DOHH2 (cell line): ENCODE data around the gene HOXC5.

ENCODE experiments used
- H3F3A ChIP-seq: fragments of 200-600 bp; sonication (generic), shearing (Covaris generic); 2 replicates; pipeline ENCODE4 v1.6.0; 2016; ENCODE audit warnings: antibody characterized with exemption, mild to moderate bottlenecking; ENCODE audit not compliant: control insufficient read depth, insufficient read depth
- H3K27ac ChIP-seq: fragments of 200-600 bp; sonication (generic); 2 replicates; pipeline ENCODE4 v1.5.1; 2014; ENCODE audit warnings: low read depth, mild to moderate bottlenecking, low read length, moderate library complexity
- H3K27me3 ChIP-seq: fragments of 200-600 bp; sonication (generic); 2 replicates; pipeline ENCODE4 v1.6.1; 2014; ENCODE audit warnings: mild to moderate bottlenecking, low read length, mixed read lengths; ENCODE audit not compliant: control insufficient read depth
- H3K36me3 ChIP-seq: fragments of 200-600 bp; sonication (generic); 2 replicates; pipeline ENCODE4 v1.6.1; 2014; ENCODE audit warnings: mild to moderate bottlenecking, low read length, moderate library complexity, mixed read lengths; ENCODE audit not compliant: control insufficient read depth
- H3K4me1 ChIP-seq: fragments of 200-600 bp; sonication (generic); 2 replicates; pipeline ENCODE4 v1.6.1; 2014; ENCODE audit warnings: mild to moderate bottlenecking, low read length, mixed read lengths; ENCODE audit not compliant: control insufficient read depth
- H3K4me2 ChIP-seq: fragments of 200-600 bp; sonication (generic); 2 replicates; pipeline ENCODE4 v1.6.0; 2014; ENCODE audit warnings: mild to moderate bottlenecking, low read length, moderate library complexity
- H3K4me3 ChIP-seq: fragments of 200-600 bp; sonication (generic); 2 replicates; pipeline ENCODE4 v1.5.1; 2014; ENCODE audit warnings: mild to moderate bottlenecking, low read length, mixed read lengths
- H3K79me2 ChIP-seq: fragments of 200-600 bp; sonication (generic); 2 replicates; pipeline ENCODE4 v1.6.1; 2014; ENCODE audit warnings: mild to moderate bottlenecking, low read length, mixed read lengths; ENCODE audit not compliant: control insufficient read depth
- H3K9me2 ChIP-seq: fragments of 200-600 bp; sonication (generic); replicated peaks from 2 replicates; pipeline ENCODE4 v1.6.1; 2014; ENCODE audit warnings: mild to moderate bottlenecking, low read length, mixed read lengths; ENCODE audit not compliant: control insufficient read depth
- H3K9me3 ChIP-seq: fragments of 200-600 bp; sonication (generic); 2 replicates; pipeline ENCODE4 v1.6.1; 2014; ENCODE audit warnings: antibody characterized with exemption, low read length, mixed read lengths; ENCODE audit not compliant: control insufficient read depth, insufficient read depth
- H4K20me1 ChIP-seq: fragments of 200-600 bp; sonication (generic); 2 replicates; pipeline ENCODE4 v1.6.0; 2014; ENCODE audit warnings: low read depth, mild to moderate bottlenecking, antibody characterized with exemption, low read length, moderate library complexity; ENCODE audit not compliant: control insufficient read depth, insufficient read depth
- EZH2phosphoT487 ChIP-seq: fragments of 200-600 bp; sonication (generic); IDR thresholded peaks from 2 replicates; pipeline ENCODE4 v1.6.1; 2017; ENCODE audit warnings: borderline replicate concordance, mild to moderate bottlenecking, antibody characterized with exemption, low read length, moderate library complexity, mixed read lengths
- TF ChIP-seq, protein P1 (sequence below): fragments of 200-600 bp; sonication (generic); IDR thresholded peaks from one replicate; pipeline ENCODE4 v1.5.1; 2014; ENCODE audit warnings: antibody characterized with exemption, mild to moderate bottlenecking, low read depth, low read length; ENCODE audit not compliant: poor library complexity, severe bottlenecking

HOXC5 gene

GRCh38 chr12:54032627-54033100, at the start of gene HOXC5:
Gene HOXC5 (plus strand): TSS chr12:54033050. CDS start chr12:54033123, 73 bp downstream.
- Histone ChIP-seq H3K79me2 (no peaks in the 10 kb centered on the region), H3K4me3 (peak within 1 kb of the TSS; percentile 46), H3K27ac (no peak within 1 kb of the TSS), H3K36me3 (no peaks in the 10 kb centered on the region), H3K9me2 (no peaks in the 10 kb centered on the region), H3K9me3 (no peaks in the 10 kb centered on the region), H3K4me1 (peaks cover 26% of the 10 kb centered on the region), H4K20me1 (no peaks in the 10 kb centered on the region), H3K27me3 (peaks cover 60% of the 10 kb centered on the region), H3K4me2 (peak within 1 kb of the TSS; percentile 58), H3F3A (no peaks in the 10 kb centered on the region)
- TF ChIP-seq, protein P1, sequence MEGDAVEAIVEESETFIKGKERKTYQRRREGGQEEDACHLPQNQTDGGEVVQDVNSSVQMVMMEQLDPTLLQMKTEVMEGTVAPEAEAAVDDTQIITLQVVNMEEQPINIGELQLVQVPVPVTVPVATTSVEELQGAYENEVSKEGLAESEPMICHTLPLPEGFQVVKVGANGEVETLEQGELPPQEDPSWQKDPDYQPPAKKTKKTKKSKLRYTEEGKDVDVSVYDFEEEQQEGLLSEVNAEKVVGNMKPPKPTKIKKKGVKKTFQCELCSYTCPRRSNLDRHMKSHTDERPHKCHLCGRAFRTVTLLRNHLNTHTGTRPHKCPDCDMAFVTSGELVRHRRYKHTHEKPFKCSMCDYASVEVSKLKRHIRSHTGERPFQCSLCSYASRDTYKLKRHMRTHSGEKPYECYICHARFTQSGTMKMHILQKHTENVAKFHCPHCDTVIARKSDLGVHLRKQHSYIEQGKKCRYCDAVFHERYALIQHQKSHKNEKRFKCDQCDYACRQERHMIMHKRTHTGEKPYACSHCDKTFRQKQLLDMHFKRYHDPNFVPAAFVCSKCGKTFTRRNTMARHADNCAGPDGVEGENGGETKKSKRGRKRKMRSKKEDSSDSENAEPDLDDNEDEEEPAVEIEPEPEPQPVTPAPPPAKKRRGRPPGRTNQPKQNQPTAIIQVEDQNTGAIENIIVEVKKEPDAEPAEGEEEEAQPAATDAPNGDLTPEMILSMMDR, result peak; percentile 94
- TF ChIP-seq EZH2phosphoT487, result no peak

- peaks cover 40% of the 10 kb centered on the region for H3K4me1 ChIP-seq
- peak overlapping the region; percentile 82 for H3K4me2 ChIP-seq
- TF ChIP-seq, protein P1, result no peak
- no peak for TF ChIP-seq EZH2phosphoT487
- H3K9me3 ChIP-seq, result no peaks in the 10 kb centered on the region
- H3K79me2 ChIP-seq, result no peaks in the 10 kb centered on the region
- peak overlapping the region; percentile 67 for H3K4me3 ChIP-seq
- no peaks in the 10 kb centered on the region for H3K36me3 ChIP-seq
- H3K27me3 ChIP-seq, result peaks cover 74% of the 10 kb centered on the region
- H3K9me2 ChIP-seq, result no peaks in the 10 kb centered on the region
- peak overlapping the region; percentile 28 for H3K27ac ChIP-seq
- H4K20me1 ChIP-seq, result peaks cover 3% of the 10 kb centered on the region; the same call in 1 of the 2 replicates
- H3F3A ChIP-seq, result peaks cover 6% of the 10 kb centered on the region; the same call in 1 of the 2 replicates
Measured at GRCh38 chr12:53983568-53983949, 49.3 kb upstream of the HOXC5 start.

DNA sequence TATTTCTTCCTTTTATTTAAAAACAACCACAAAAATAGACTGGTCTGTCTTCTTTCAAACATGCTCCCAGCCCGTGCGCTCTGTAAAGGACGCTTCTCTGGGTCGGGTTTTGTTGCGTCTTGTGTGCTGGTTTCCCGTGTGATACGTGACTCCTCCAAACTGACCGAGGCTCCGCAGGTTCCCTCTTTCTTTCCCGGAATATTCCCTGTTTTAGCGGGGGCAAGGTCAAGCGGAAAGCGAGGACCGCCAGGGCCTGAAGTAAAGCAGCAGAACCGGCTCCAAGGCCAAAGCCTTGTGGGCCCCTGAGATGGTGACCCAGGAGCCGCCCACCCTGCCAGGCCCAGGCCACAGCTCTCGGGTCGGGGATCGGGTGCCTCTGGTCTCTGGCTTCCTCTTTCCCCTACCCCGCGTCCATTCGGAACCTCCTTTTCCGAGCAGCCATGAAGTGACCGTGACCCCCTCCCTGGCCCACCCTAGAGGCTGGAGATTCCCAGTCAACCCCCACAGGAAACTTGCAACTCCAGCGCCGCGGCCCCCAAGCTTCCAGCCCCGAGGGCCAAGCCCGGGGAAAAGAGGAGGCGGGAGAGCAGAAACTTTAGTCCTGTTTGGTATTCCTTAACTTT, 48.8 kb upstream of the HOXC5 start:
- H3K4me2 ChIP-seq, result peak overlapping the region; percentile 82
- no peaks in the 10 kb centered on the region for H3K79me2 ChIP-seq
- H3K9me2 ChIP-seq, result no peaks in the 10 kb centered on the region
- TF ChIP-seq EZH2phosphoT487, result no peak
- TF ChIP-seq, protein P1, result no peak
- peaks cover 73% of the 10 kb centered on the region for H3K27me3 ChIP-seq
- no peaks in the 10 kb centered on the region for H3K9me3 ChIP-seq
- H3K27ac ChIP-seq, result peak overlapping the region; percentile 28
- peak overlapping the region; percentile 67 for H3K4me3 ChIP-seq
- peaks cover 43% of the 10 kb centered on the region for H3K4me1 ChIP-seq
- H3K36me3 ChIP-seq, result no peaks in the 10 kb centered on the region
- peaks cover 6% of the 10 kb centered on the region; the same call in 1 of the 2 replicates for H3F3A ChIP-seq
- H4K20me1 ChIP-seq, result peaks cover 6% of the 10 kb centered on the region; the same call in 1 of the 2 replicates
